Measurements from ENCODE around the gene C16orf74. TPM values are rescaled to one million over a fixed set of nuclear protein-coding genes. Genes with fewer than 3 reads are reported as not detected.
A peak's percentile ranks its signal among the peaks of the same experiment; 100 is the strongest.

The C16orf74 gene
- total and polyA plus RNA-seq, 2 of the 8 experiments (the other 6 are each of a cell fraction or from before 2014, with no cell fraction given), result 7.3 to 9.3 TPM

DNA sequence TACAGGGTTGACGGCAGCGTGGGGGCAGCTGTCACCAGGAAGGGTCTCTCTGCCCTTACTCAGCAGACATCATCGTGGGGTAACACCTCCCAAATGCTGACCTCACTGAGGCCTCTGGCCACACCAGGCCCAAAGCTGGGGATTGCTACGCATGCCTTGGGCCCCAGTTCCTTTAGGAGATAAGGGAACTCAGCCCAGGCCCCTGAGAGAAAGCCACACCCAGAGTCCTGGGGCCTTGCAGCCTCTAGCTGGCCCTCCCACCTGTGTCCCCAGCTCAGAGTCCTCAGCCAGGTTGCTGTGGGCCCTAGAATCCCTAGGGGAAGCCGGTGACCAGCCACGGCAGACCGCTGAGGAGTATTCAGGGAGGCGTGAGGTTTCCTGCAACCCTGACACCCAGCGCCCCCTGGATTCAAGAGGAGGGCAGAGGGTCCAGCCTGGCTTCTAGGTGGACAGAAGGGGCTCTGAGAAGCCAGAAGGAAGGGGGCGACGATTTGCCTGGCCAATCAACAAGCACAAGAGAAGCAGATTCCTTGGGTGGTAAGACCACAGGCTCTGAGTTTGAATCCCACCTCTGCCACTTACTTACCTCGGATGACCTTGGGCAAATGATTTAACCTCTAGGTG lies 51.8 kb downstream of the C16orf74 start:
- Histone ChIP-seq H3K4me1 (replicated peaks in 1 of 4; ENCODE audit: control insufficient read depth in 3 of 4, insufficient read depth in 4 of 4, low read length in 3 of 4) (peaks cover 0 to 6% (median 2%) of the 10 kb centered on the region in 4 experiments; a peak in 3 of 7 replicates), H3K56ac (replicated peaks; ENCODE audit: insufficient read length, low read depth, low read length) (no peak overlapping the region), H3K79me1 (ENCODE audit: low read depth, low read length) (no peaks in the 10 kb centered on the region), H3K36me3 (ENCODE audit: control insufficient read depth in 2 of 4, insufficient read depth in 4 of 4, low read length in 3 of 4) (no peaks in the 10 kb centered on the region), H2BK5ac (ENCODE audit: low read depth, low read length) (no peak overlapping the region), H2BK12ac (ENCODE audit: low read depth, low read length) (no peak overlapping the region), H3K4me3 (ENCODE audit: extremely low read depth in 1 of 4, insufficient read depth in 2 of 4, low read depth in 3 of 4, low read length in 4 of 4) (no peak overlapping the region), H4K91ac (replicated peaks; ENCODE audit: insufficient read length, low read length) (no peak overlapping the region), H3K27me3 (replicated peaks in 1 of 4; ENCODE audit: control insufficient read depth in 3 of 4, extremely low read depth in 1 of 4, insufficient read depth in 3 of 4, low read length in 3 of 4) (no peaks in the 10 kb centered on the region), H3K9me3 (ENCODE audit: insufficient read depth in 2 of 2, low read depth in 1 of 2, low read length in 1 of 2) (no peaks in the 10 kb centered on the region), H3K23me2 (ENCODE audit: low read depth, low read length) (no peaks in the 10 kb centered on the region), H3K14ac (ENCODE audit: insufficient read length) (no peak overlapping the region), H4K5ac (ENCODE audit: insufficient read length, low read depth, low read length) (no peak overlapping the region), H3K23ac (ENCODE audit: insufficient read length) (no peak overlapping the region), H2AK5ac (ENCODE audit: low read depth, low read length) (no peak overlapping the region), H3K9ac (replicated peaks in 1 of 4; ENCODE audit: extremely low read depth in 1 of 4, low read depth in 3 of 4, low read length in 3 of 4) (no peak overlapping the region), H3K79me2 (ENCODE audit: control insufficient read depth in 1 of 2, insufficient read depth in 2 of 2, low read length in 2 of 2) (no peaks in the 10 kb centered on the region), H2BK120ac (replicated peaks; ENCODE audit: low read depth, low read length) (no peak overlapping the region), H2BK20ac (ENCODE audit: low read length) (no peak overlapping the region), H4K8ac (ENCODE audit: extremely low read depth, insufficient read depth, low read length) (no peak overlapping the region), H4K20me1 (replicated peaks in 1 of 2; ENCODE audit: control insufficient read depth in 1 of 2, insufficient read depth in 2 of 2, low read length in 2 of 2) (no peaks in the 10 kb centered on the region), H3K27ac (ENCODE audit: low read depth, low read length) (no peak overlapping the region), H2AFZ (ENCODE audit: low read length) (no peak overlapping the region), H3K18ac (ENCODE audit: extremely low read depth, low read length) (no peak overlapping the region), H2BK15ac (ENCODE audit: low read length) (peak overlapping the region; percentile 98; the same call in 1 of the 2 replicates), H3K4ac (replicated peaks; ENCODE audit: insufficient read length, low read depth, low read length) (no peak overlapping the region), H3K4me2 (ENCODE audit: insufficient read depth in 1 of 2, low read depth in 2 of 2, low read length in 2 of 2) (no peak overlapping the region)
- DNase-seq (ENCODE audit: low read depth in 1 of 2, low spot score in 2 of 2), result peak in 1 of 2 experiments; percentile 74
- POLR2A ChIA-PET (ENCODE audit: partially characterized antibody), result interaction anchor here (1.2 to 2.5 kb wide), 4 partner anchors 10 to 36 kb away, joined by 3 to 12 read pairs (median 5); partner anchors contain the start of gene GINS2
- CTCF ChIA-PET (ENCODE audit: partially characterized antibody), result interaction anchor here (0.6 to 37.0 kb wide), 16 partner anchors 8 to 237 kb away, joined by 3 to 620 read pairs (median 4); partner anchors contain the start of gene GINS2
- 72% methylated on average over 11 of the region's 12 CpGs; no CpG with 5 or more reads in 1 of the 2 experiments for WGBS, 2 experiments (ENCODE audit: extremely low coverage in 1 of 2, insufficient coverage in 1 of 2, insufficient read length in 1 of 2, insufficient replicate concordance in 2 of 2, low coverage in 1 of 2, low lambda C conversion rate in 2 of 2, missing lambda C conversion rate in 1 of 2)
- TF ChIP-seq, protein P1, sequence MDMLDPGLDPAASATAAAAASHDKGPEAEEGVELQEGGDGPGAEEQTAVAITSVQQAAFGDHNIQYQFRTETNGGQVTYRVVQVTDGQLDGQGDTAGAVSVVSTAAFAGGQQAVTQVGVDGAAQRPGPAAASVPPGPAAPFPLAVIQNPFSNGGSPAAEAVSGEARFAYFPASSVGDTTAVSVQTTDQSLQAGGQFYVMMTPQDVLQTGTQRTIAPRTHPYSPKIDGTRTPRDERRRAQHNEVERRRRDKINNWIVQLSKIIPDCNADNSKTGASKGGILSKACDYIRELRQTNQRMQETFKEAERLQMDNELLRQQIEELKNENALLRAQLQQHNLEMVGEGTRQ (IDR thresholded peaks at IDR 0.05; ENCODE audit: low read length), result no peak
- 0 out of 2 replicates have a peak, but pooled peaks have one; percentile 34 for TF ChIP-seq GABPA (IDR thresholded peaks at IDR 0.05; ENCODE audit: borderline replicate concordance, insufficient read depth, low read length)
- TF ChIP-seq, protein P2, sequence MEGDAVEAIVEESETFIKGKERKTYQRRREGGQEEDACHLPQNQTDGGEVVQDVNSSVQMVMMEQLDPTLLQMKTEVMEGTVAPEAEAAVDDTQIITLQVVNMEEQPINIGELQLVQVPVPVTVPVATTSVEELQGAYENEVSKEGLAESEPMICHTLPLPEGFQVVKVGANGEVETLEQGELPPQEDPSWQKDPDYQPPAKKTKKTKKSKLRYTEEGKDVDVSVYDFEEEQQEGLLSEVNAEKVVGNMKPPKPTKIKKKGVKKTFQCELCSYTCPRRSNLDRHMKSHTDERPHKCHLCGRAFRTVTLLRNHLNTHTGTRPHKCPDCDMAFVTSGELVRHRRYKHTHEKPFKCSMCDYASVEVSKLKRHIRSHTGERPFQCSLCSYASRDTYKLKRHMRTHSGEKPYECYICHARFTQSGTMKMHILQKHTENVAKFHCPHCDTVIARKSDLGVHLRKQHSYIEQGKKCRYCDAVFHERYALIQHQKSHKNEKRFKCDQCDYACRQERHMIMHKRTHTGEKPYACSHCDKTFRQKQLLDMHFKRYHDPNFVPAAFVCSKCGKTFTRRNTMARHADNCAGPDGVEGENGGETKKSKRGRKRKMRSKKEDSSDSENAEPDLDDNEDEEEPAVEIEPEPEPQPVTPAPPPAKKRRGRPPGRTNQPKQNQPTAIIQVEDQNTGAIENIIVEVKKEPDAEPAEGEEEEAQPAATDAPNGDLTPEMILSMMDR (IDR thresholded peaks at IDR 0.05; ENCODE audit: control extremely low read depth in 1 of 3, insufficient read depth in 1 of 3, low read depth in 1 of 3, low read length in 3 of 3), result peak; percentile 59 to 64 (median 59)
- peak; percentile 58 to 61 for TF ChIP-seq RAD21 (IDR thresholded peaks at IDR 0.05 in 1 of 2, conservative IDR thresholded peaks at IDR 0.05 in 1 of 2; ENCODE audit: low read depth in 2 of 2, low read length in 2 of 2)
- FAIRE-seq, result no peak
